HEK293 (cell line): ENCODE data around the gene TK1.

Source experiments
- GFI1B ChIP-seq: fragments of 450-650 bp; formaldehyde crosslinking; IDR thresholded peaks from 2 replicates; pipeline ENCODE4 v1.5.1; 2016; ENCODE audit warnings: missing biosample characterization, missing genetic modification characterization
- GLIS2 ChIP-seq: fragments of 450-650 bp; formaldehyde crosslinking; IDR thresholded peaks from 2 replicates; pipeline ENCODE4 v1.5.1; 2016; ENCODE audit warnings: missing biosample characterization, missing genetic modification characterization
- KLF1 ChIP-seq: fragments of 450-650 bp; formaldehyde crosslinking; IDR thresholded peaks from 2 replicates; pipeline ENCODE4 v1.5.1; 2016; ENCODE audit warnings: missing biosample characterization, missing genetic modification characterization
- KLF10 ChIP-seq: fragments of 450-650 bp; IDR thresholded peaks from 2 replicates; pipeline ENCODE4 v1.5.1; 2018; ENCODE audit warnings: missing biosample characterization, mild to moderate bottlenecking, missing genetic modification characterization
- KLF7 ChIP-seq: fragments of 450-650 bp; formaldehyde crosslinking; IDR thresholded peaks from 2 replicates; pipeline ENCODE4 v1.5.1; 2016; ENCODE audit warnings: missing biosample characterization, missing genetic modification characterization, borderline replicate concordance
- KLF8 ChIP-seq: fragments of 450-650 bp; formaldehyde crosslinking; IDR thresholded peaks from 2 replicates; pipeline ENCODE4 v1.5.1; 2016; ENCODE audit warnings: missing biosample characterization, missing genetic modification characterization
- KLF9 ChIP-seq: fragments of 450-650 bp; formaldehyde crosslinking; IDR thresholded peaks from 2 replicates; pipeline ENCODE4 v1.5.1; 2016; ENCODE audit warnings: missing biosample characterization, missing genetic modification characterization, low read depth
- OSR2 ChIP-seq: fragments of 450-650 bp; formaldehyde crosslinking; IDR thresholded peaks from 2 replicates; pipeline ENCODE4 v1.5.1; 2016; ENCODE audit warnings: missing biosample characterization, missing genetic modification characterization
- SCRT2 ChIP-seq: fragments of 450-650 bp; formaldehyde crosslinking; IDR thresholded peaks from 2 replicates; pipeline ENCODE4 v1.5.1; 2016; ENCODE audit warnings: missing biosample characterization, missing genetic modification characterization
- SP2 ChIP-seq: fragments of 450-650 bp; formaldehyde crosslinking; IDR thresholded peaks from 2 replicates; pipeline ENCODE4 v1.5.1; 2016; ENCODE audit warnings: missing biosample characterization, missing genetic modification characterization
- SP7 ChIP-seq: fragments of 450-650 bp; formaldehyde crosslinking; IDR thresholded peaks from 2 replicates; pipeline ENCODE4 v1.5.1; 2016; ENCODE audit warnings: missing biosample characterization, missing genetic modification characterization
- ZBTB21 ChIP-seq: fragments of 450-650 bp; formaldehyde crosslinking; IDR thresholded peaks from 2 replicates; pipeline ENCODE4 v1.5.1; 2017; ENCODE audit warnings: missing biosample characterization, missing genetic modification characterization
- ZBTB8A ChIP-seq: fragments of 450-650 bp; formaldehyde crosslinking; IDR thresholded peaks from 2 replicates; pipeline ENCODE4 v1.5.1; 2016; ENCODE audit warnings: missing biosample characterization, missing genetic modification characterization
- ZFHX2 ChIP-seq: fragments of 450-650 bp; formaldehyde crosslinking; conservative IDR thresholded peaks from 2 replicates; pipeline ENCODE4 v1.5.1; 2016; ENCODE audit warnings: missing biosample characterization, missing genetic modification characterization
- ZNF140 ChIP-seq: fragments of 450-650 bp; formaldehyde crosslinking; IDR thresholded peaks from 2 replicates; pipeline ENCODE4 v1.5.1; 2016; ENCODE audit warnings: missing biosample characterization, missing genetic modification characterization
- ZNF157 ChIP-seq: fragments of 450-650 bp; formaldehyde crosslinking; IDR thresholded peaks from 2 replicates; pipeline ENCODE4 v1.5.1; 2016; ENCODE audit warnings: missing biosample characterization, missing genetic modification characterization
- ZNF184 ChIP-seq: fragments of 450-650 bp; IDR thresholded peaks from 2 replicates; pipeline ENCODE4 v1.5.1; 2018; ENCODE audit warnings: missing biosample characterization, mild to moderate bottlenecking, missing genetic modification characterization
- ZNF2 ChIP-seq: fragments of 450-650 bp; formaldehyde crosslinking; IDR thresholded peaks from 2 replicates; pipeline ENCODE4 v1.5.1; 2016; ENCODE audit warnings: missing biosample characterization, missing genetic modification characterization
- ZNF292 ChIP-seq: fragments of 450-650 bp; formaldehyde crosslinking; IDR thresholded peaks from 2 replicates; pipeline ENCODE4 v1.5.1; 2016; ENCODE audit warnings: low read depth, missing biosample characterization, missing genetic modification characterization, borderline replicate concordance
- ZNF335 ChIP-seq: fragments of 450-650 bp; formaldehyde crosslinking; conservative IDR thresholded peaks from 2 replicates; pipeline ENCODE4 v1.5.1; 2016; ENCODE audit warnings: missing biosample characterization, missing genetic modification characterization
- ZNF341 ChIP-seq: fragments of 450-650 bp; formaldehyde crosslinking; IDR thresholded peaks from 2 replicates; pipeline ENCODE4; 2016; ENCODE audit warnings: low read depth, missing biosample characterization, missing genetic modification characterization
- ZNF350 ChIP-seq: fragments of 450-650 bp; formaldehyde crosslinking; IDR thresholded peaks from 2 replicates; pipeline ENCODE4 v1.5.0; 2017; ENCODE audit warnings: missing biosample characterization, mild to moderate bottlenecking, missing genetic modification characterization
- ZNF510 ChIP-seq: fragments of 450-650 bp; formaldehyde crosslinking; IDR thresholded peaks from 2 replicates; pipeline ENCODE4 v1.5.1; 2018; ENCODE audit warnings: mild to moderate bottlenecking, missing genetic modification characterization, missing biosample characterization; ENCODE audit not compliant: insufficient replicate concordance
- ZNF529 ChIP-seq: fragments of 450-650 bp; formaldehyde crosslinking; IDR thresholded peaks from 2 replicates; pipeline ENCODE4 v1.5.1; 2017; ENCODE audit warnings: missing genetic modification characterization, missing biosample characterization; ENCODE audit not compliant: insufficient replicate concordance
- ZNF600 ChIP-seq: fragments of 450-650 bp; formaldehyde crosslinking; IDR thresholded peaks from 2 replicates; pipeline ENCODE4 v1.5.1; 2016; ENCODE audit warnings: missing biosample characterization, missing genetic modification characterization
- ZNF629 ChIP-seq: fragments of 450-650 bp; formaldehyde crosslinking; IDR thresholded peaks from 2 replicates; pipeline ENCODE4 v1.5.1; 2017; ENCODE audit warnings: missing biosample characterization, missing genetic modification characterization
- ZNF776 ChIP-seq: fragments of 450-650 bp; formaldehyde crosslinking; IDR thresholded peaks from 2 replicates; pipeline ENCODE4 v1.5.0; 2017; ENCODE audit warnings: missing biosample characterization, missing genetic modification characterization, borderline replicate concordance
- TF ChIP-seq, protein P1 (sequence below): fragments of 450-650 bp; formaldehyde crosslinking; IDR thresholded peaks from 2 replicates; pipeline ENCODE4 v1.5.1; 2016; ENCODE audit warnings: missing biosample characterization, missing genetic modification characterization
- TF ChIP-seq, protein P2 (sequence below): fragments of 450-650 bp; formaldehyde crosslinking; IDR thresholded peaks from 2 replicates; pipeline ENCODE4 v1.5.1; 2017; ENCODE audit warnings: missing biosample characterization, missing genetic modification characterization
- TF ChIP-seq, protein P3 (sequence below): fragments of 450-650 bp; formaldehyde crosslinking; IDR thresholded peaks from 2 replicates; pipeline ENCODE4 v1.5.1; 2017; ENCODE audit warnings: missing biosample characterization, missing genetic modification characterization
- TF ChIP-seq, protein P4 (sequence below): fragments of 450-650 bp; formaldehyde crosslinking; IDR thresholded peaks from 2 replicates; pipeline ENCODE4 v1.5.1; 2016; ENCODE audit warnings: missing biosample characterization, missing genetic modification characterization
- TF ChIP-seq, protein P5 (sequence below): fragments of 450-650 bp; formaldehyde crosslinking; IDR thresholded peaks from 2 replicates; pipeline ENCODE4 v1.5.1; 2016; ENCODE audit warnings: missing biosample characterization, missing genetic modification characterization

Gene TK1

DNA sequence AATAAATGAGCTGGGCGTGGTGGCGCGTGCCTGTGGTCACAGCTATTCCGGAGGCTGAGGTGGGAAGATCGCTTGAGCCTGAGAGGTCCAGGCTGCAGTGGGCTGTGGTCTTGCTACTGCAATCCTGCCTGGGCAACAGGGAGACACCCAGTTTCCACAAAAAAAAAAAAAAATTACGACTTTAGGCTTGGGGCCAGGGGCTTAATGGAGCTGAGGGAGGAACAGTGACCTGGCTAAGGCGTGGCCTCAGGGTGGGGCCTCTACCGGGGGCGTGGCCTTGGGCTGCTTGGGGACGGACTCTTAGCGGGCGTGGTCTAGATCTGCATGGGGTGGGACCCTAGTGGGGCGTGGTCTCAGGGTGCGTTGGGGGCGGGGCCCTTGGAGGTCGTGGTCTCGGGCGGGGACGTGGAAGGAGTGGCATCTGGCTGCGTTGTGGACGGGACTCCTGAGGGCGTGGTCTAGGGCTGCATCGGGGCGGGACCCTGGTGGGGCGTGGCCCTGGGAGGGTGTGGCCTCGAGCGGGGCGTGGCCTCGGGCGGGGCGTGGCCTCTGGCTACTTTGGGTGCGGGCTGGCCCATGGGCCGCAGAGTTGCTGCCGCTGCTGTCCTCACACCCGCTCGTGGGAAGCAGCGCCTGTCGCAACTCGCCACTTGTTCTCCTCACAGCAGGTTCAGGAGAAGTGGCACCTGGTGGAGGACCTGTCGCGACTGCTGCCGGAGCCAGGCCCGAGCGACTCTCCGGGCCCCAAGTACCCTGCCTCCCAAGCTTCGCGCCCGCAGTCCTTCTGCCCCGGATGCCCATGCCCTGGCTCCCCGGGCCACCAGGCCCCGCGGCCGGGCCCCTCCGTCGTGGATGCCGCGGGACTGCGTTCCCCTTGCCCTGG lies 46.4 kb downstream of the TK1 start (continued):
- TF ChIP-seq ZNF600 (tag by site-specific recombination), result no peak
- peak; percentile 68 for TF ChIP-seq ZNF335 (tag by site-specific recombination)
- TF ChIP-seq ZFHX2 (tag by site-specific recombination), result peak; percentile 62
- no peak for TF ChIP-seq ZNF510 (tag by site-specific recombination)
- TF ChIP-seq GFI1B, result no peak
- peak; percentile 99 for TF ChIP-seq KLF1
- TF ChIP-seq KLF7 (tag by site-specific recombination), result peak; percentile 87; the same call in 1 of the 2 replicates
- peak; percentile 100 for TF ChIP-seq KLF9 (tag by site-specific recombination)
- TF ChIP-seq, protein P1, sequence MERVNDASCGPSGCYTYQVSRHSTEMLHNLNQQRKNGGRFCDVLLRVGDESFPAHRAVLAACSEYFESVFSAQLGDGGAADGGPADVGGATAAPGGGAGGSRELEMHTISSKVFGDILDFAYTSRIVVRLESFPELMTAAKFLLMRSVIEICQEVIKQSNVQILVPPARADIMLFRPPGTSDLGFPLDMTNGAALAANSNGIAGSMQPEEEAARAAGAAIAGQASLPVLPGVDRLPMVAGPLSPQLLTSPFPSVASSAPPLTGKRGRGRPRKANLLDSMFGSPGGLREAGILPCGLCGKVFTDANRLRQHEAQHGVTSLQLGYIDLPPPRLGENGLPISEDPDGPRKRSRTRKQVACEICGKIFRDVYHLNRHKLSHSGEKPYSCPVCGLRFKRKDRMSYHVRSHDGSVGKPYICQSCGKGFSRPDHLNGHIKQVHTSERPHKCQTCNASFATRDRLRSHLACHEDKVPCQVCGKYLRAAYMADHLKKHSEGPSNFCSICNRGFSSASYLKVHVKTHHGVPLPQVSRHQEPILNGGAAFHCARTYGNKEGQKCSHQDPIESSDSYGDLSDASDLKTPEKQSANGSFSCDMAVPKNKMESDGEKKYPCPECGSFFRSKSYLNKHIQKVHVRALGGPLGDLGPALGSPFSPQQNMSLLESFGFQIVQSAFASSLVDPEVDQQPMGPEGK (tag by site-specific recombination), result peak; percentile 85
- peak; percentile 52 for TF ChIP-seq ZNF2 (tag by site-specific recombination)
- TF ChIP-seq, protein P2, sequence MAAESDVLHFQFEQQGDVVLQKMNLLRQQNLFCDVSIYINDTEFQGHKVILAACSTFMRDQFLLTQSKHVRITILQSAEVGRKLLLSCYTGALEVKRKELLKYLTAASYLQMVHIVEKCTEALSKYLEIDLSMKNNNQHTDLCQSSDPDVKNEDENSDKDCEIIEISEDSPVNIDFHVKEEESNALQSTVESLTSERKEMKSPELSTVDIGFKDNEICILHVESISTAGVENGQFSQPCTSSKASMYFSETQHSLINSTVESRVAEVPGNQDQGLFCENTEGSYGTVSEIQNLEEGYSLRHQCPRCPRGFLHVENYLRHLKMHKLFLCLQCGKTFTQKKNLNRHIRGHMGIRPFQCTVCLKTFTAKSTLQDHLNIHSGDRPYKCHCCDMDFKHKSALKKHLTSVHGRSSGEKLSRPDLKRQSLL (tag by site-specific recombination), result no peak
- TF ChIP-seq ZBTB8A, result peak; percentile 55
- TF ChIP-seq SP7 (tag by site-specific recombination), result peak; percentile 19; the same call in 1 of the 2 replicates
- TF ChIP-seq, protein P3, sequence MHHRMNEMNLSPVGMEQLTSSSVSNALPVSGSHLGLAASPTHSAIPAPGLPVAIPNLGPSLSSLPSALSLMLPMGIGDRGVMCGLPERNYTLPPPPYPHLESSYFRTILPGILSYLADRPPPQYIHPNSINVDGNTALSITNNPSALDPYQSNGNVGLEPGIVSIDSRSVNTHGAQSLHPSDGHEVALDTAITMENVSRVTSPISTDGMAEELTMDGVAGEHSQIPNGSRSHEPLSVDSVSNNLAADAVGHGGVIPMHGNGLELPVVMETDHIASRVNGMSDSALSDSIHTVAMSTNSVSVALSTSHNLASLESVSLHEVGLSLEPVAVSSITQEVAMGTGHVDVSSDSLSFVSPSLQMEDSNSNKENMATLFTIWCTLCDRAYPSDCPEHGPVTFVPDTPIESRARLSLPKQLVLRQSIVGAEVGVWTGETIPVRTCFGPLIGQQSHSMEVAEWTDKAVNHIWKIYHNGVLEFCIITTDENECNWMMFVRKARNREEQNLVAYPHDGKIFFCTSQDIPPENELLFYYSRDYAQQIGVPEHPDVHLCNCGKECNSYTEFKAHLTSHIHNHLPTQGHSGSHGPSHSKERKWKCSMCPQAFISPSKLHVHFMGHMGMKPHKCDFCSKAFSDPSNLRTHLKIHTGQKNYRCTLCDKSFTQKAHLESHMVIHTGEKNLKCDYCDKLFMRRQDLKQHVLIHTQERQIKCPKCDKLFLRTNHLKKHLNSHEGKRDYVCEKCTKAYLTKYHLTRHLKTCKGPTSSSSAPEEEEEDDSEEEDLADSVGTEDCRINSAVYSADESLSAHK (tag by site-specific recombination), result no peak
- TF ChIP-seq ZNF292 (tag by site-specific recombination), result no peak
- TF ChIP-seq ZNF140, result no peak
- TF ChIP-seq OSR2 (tag by site-specific recombination), result peak; percentile 56
- no peak for TF ChIP-seq ZNF776 (tag by site-specific recombination)
- no peak for TF ChIP-seq ZBTB21 (tag by site-specific recombination)
- TF ChIP-seq, protein P4, sequence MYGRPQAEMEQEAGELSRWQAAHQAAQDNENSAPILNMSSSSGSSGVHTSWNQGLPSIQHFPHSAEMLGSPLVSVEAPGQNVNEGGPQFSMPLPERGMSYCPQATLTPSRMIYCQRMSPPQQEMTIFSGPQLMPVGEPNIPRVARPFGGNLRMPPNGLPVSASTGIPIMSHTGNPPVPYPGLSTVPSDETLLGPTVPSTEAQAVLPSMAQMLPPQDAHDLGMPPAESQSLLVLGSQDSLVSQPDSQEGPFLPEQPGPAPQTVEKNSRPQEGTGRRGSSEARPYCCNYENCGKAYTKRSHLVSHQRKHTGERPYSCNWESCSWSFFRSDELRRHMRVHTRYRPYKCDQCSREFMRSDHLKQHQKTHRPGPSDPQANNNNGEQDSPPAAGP (tag by site-specific recombination), result peak; percentile 70; the same call in 1 of the 2 replicates
- TF ChIP-seq, protein P5, sequence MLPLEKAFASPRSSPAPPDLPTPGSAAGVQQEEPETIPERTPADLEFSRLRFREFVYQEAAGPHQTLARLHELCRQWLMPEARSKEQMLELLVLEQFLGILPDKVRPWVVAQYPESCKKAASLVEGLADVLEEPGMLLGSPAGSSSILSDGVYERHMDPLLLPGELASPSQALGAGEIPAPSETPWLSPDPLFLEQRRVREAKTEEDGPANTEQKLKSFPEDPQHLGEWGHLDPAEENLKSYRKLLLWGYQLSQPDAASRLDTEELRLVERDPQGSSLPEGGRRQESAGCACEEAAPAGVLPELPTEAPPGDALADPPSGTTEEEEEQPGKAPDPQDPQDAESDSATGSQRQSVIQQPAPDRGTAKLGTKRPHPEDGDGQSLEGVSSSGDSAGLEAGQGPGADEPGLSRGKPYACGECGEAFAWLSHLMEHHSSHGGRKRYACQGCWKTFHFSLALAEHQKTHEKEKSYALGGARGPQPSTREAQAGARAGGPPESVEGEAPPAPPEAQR (tag by site-specific recombination), result no peak
- TF ChIP-seq ZNF350, result no peak
- TF ChIP-seq KLF10 (tag by site-specific recombination), result no peak
- peak; percentile 68; the same call in 1 of the 2 replicates for TF ChIP-seq ZNF341 (tag by site-specific recombination)
- TF ChIP-seq SCRT2 (tag by site-specific recombination), result peak; percentile 23; the same call in 1 of the 2 replicates
- no peak for TF ChIP-seq ZNF157
- TF ChIP-seq ZNF629 (tag by site-specific recombination), result 0 out of 2 replicates have a peak, but pooled peaks have one; percentile 11
- peak; percentile 96 for TF ChIP-seq SP2 (tag by site-specific recombination)
- TF ChIP-seq ZNF529 (tag by site-specific recombination), result no peak
- TF ChIP-seq ZNF184 (tag by site-specific recombination), result no peak
- peak; percentile 97 for TF ChIP-seq GLIS2
- TF ChIP-seq KLF8 (tag by site-specific recombination), result peak; percentile 100
